Epithelial cell of prostate (primary cell): ENCODE measurements around the gene KATNBL1.
A peak's percentile ranks its signal among the peaks of the same experiment; 100 is the strongest.

ENCODE experiments used
- DNase-seq: peaks from one replicate; pipeline ENCODE4 v3.0.0-alpha.2; 2011; ENCODE audit warnings: low read depth, low spot score
- H3K27ac ChIP-seq: fragments of 450-650 bp; 2 replicates; pipeline ENCODE4 v1.5.1; 2017; ENCODE audit warnings: mild to moderate bottlenecking

KATNBL1 gene, protein sequence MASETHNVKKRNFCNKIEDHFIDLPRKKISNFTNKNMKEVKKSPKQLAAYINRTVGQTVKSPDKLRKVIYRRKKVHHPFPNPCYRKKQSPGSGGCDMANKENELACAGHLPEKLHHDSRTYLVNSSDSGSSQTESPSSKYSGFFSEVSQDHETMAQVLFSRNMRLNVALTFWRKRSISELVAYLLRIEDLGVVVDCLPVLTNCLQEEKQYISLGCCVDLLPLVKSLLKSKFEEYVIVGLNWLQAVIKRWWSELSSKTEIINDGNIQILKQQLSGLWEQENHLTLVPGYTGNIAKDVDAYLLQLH

DNA sequence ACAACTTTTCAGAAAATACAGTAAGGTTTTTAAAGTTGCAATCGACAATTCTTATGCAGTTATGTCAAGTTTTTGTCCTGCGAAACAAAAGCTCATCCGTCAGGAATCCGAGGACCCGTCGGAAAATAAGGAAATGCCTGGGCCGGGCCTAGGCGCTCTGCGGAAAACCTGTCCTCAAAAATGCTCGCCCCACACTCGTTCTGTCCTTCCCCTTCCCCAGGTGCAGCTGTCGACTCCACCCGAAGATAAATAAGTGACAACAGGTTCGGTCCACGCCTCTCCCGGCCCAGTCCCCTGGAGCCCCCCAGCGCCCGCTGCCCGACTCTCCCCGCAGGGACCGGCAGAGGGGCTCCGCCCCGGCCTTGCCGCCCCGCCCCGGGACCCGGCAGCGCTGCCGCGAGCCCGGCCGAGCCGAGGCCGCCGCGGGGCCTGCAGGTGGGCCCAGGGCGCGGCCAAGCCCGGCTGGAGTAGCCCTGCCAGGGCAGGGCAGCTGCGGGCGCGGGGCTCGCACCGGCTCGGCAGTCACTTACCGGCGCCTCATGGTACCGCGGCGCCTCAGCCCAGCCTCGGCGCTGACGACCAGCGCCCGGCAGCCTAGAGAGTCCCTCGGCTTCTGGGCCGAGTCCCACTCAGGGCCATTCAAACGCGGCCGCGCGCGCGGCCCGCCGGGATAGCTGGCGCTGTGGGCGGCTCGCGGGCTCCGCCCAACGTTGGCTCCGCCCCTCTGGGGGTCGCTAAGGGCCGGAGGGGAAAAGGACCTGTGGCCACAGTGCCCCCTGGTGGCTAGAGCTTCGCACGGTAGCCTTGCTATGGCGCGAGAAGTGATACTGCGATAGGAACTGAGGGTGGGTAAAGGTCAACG lies at the start of gene KATNBL1:
KATNBL1 (minus strand) TSS at position 676 of the 862 bp plus-strand sequence. CDS start 46,420 bp downstream, outside the sequence.
- H3K27ac ChIP-seq = peak within 1 kb of the TSS; percentile 90
- peak; percentile 44 for DNase-seq

DNA sequence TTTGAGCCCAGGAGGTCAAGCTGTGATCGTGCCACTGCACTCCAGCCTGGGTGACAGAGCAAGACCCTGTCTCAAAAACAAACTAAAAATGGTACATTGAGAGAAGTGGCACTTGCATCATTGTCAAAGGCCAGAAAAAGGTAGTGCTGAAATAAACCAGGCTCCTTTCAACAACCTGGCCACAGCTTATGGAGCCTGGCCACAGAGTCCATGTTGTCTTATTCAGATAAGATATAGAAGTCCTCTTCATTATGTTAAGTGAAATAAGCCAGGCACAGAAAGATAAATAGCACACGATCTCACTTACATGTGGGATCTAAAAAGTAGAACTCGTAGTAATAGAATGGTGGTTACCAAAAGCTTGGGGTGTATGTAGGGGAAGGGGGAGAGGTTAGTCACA lies 49.7 kb upstream of the KATNBL1 start:
- DNase-seq = no peak
- H3K27ac ChIP-seq = no peak overlapping the region

DNA sequence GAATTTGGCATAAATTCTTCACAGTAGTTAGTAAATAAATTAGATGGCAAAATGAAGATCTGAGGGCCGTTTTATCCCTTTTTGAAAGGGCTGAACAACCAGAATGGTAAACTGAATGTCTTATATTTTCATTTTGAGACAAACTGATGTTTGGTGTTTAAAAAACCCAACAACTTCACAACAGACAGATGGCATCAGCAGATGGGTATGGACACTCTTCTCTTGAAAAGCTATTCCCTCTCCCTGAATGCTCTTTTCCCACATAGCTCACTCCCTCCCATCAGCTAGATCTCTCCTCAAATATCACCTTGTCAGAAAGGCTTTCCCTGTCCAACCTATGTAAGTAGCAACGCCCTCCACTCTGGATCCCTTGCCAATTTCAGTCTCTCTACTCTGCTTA lies 48.3 kb upstream of the KATNBL1 start:
- no peak overlapping the region for H3K27ac ChIP-seq
- DNase-seq = no peak

DNA sequence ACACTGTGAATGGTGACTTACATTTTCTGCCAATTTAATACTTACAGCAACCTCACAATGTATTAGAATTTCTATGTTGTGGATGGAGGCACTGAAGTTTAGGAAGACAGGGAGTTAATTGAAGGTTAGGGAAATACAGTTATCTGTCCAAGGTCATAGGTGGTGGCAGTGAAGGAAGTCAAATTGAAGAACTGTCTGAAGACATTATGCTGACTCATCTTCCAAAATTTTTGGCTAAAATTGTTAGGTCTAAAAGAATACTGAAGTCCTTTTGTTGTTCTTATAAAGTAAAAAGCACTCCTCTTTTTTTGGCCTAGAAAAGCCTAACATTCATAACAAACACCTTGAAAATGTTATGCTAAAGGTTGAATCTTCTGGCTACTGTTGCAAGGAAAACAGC lies 42.6 kb upstream of the KATNBL1 start:
- no peak overlapping the region for H3K27ac ChIP-seq
- DNase-seq = no peak

DNA sequence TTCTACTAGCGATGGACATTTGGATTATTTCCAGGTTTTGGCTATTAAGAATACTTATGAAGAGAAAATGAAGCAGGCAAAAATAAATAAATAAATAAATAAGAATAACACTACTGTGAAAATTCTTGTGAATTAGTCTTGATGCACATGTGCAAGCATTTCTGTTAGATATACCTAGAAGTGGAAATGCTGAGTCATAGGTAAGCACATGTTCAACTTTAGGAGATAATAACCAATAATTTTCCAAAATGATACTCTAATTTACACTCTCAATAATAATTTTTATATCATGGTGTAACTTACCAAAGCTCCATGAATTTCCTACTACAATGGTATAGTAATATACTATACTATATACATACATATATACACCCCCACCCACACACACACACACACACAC lies 38.3 kb upstream of the KATNBL1 start:
- DNase-seq = no peak
- no peak overlapping the region for H3K27ac ChIP-seq

DNA sequence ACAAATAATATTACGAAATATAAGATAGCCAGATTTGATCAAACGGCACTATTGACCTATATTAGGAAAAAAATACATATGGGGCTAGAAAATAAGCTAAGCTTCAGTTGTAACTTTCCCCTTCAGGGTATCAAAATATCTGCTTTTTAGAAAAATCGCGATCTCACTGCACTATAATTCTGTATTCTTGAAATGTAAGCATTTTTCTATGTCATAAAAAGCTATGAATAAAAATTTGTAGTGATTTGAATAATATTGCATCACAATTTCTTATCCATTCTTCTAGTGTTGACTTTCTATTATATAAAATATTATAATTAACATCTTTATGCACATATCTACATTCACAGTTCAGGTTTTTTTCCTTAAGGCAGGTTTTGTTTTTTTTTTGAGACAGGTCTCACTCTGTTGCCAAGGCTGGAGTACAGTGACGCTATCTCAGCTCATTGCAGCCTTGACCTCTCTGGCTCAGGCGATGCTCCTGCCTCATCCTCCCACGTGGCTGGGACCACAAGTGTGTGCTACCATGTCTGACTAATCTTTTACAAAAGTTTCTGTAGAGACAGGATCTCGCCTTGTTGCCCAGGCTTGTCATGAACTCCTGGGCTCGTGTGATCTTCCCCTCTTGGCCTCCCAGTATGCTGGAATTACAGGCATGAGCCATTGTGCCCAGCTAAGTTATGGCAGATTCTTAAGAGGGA lies 36.5 kb upstream of the KATNBL1 start:
- peak; percentile 89 for DNase-seq
- H3K27ac ChIP-seq = peak overlapping the region; percentile 51

DNA sequence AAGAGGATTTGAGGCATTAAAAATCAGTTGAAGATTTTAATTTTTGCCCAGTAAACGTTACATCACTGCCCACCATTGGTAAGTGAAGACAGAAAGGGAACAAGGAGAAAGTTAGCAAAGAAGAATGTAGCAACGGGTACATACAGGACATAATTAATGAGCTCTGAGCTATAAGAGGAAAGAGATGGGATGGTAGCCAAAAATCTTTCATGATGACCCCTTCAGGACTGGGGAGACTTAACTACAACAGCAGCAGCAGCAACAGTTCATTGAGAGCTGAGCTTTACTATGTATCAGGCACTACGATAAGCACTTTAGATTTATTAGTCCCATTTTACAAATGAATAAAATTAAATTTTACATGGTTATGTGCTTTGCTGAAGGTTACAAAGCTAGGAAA lies 33.3 kb upstream of the KATNBL1 start:
- no peak overlapping the region for H3K27ac ChIP-seq
- no peak for DNase-seq

DNA sequence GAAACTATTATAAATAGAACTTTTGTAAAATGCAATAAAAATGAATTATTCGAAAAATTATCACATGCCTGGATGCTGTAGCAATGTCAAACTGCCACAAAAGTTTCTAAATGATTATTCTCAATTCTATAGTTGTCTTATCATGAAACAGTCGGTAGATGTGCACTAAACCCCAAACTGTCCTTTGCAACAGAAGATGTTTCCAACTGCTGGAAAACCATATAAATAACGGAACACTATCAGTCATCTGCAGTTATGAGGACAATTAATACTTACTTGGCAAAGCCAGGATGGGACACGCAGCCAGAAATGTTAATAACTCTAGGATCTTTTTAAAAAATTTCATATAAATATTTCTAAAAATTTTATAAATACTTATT lies 32.4 kb upstream of the KATNBL1 start:
- H3K27ac ChIP-seq = peak overlapping the region; percentile 99

DNA sequence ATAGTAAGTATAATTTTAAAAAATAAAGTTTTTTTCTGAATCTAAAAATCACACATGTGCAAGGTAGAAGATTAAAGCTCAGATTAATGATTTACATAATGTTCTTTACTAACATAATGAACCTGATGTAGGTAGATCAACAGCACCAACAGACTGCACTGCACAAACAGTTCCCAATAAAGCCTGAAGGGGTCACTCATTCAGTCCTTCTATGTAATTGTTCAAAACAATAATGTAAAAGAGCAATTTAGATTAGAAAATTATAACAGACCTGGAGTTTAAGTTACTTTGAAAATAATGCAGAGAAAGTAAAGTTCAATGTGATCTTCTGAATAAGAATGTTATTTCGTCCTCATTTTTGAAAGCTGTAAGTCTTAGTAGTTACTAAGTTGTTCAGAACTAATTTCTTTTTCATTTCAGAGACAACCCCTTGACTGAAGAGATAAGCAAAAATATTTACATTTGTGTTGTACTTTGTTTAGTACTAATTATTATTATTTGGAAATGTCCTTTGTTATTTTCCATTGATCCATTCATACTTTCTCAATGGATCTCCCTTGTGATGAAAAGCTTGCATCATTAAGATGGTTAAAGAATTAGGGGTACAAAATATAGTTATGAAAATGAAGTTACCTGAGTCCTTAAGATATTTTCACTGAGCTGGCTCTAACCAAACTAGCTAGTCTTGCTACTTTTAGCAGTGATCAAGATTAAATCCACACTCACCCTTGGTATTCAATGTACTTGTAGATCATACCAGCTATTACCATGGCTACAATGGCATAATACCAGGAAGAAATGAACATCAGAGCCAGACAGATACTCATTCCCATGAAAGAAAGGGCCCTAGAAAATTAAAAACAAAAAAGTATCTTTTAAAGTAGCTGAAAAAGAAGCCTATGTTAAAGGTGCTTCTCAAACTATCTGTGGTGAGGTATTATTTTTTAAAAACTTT lies 31.8 kb upstream of the KATNBL1 start:
- peak overlapping the region; percentile 99 for H3K27ac ChIP-seq
- peak; percentile 52 for DNase-seq

More for the DNA sequence above, 32.4 kb upstream of the KATNBL1 start:
- no peak for DNase-seq

DNA sequence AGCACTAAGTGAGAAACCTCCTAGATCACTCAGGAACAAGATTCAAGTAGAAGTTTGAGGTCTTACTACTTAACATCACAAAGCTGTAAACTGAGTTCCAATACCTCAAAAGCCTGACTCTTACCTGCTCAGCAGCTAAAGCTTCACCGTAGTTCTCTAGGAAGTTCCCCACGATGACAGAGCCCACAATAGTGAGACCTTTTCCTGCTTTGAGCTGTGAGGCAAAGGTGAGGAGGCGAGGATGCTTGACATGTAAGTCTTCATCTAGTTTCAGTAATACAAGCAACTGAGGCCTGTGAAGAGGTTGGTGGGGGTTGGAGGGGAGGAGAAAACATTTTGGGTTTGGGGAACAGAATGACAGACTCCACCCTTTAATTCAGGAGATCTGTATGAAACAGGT lies 30.6 kb upstream of the KATNBL1 start:
- DNase-seq = no peak
- H3K27ac ChIP-seq = peak overlapping the region; percentile 99

DNA sequence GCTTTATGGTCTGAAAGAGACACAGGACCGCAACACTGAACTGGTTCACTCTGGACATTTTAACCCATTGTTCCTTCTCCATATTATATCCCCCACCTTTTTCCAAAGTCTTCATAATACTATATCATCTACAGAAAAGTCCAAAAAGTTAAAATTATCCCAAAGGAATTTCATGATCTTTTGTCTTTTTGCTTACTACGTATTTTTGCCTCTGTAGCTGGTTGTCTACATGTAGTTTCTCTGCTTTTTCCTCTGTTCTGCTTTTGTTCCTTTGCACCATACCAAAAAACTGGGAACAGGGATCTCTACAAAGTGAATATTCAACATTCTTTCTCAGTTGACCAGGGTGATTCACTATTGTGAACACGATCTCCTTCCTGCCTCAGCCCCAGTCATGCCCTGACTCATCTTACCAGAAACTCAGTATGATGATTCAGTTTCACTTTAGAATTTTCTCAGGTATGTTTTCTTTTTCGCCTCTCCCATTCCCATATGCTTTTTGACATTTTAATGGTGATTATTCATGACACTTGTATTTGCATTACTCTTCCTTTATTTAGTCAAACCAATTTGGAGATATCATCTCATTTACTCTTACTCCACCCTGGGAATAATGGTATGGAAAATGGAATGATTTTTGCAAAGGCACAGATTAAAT lies 29.4 kb upstream of the KATNBL1 start:
- peak overlapping the region; percentile 99 for H3K27ac ChIP-seq
- DNase-seq = peak; percentile 96

DNA sequence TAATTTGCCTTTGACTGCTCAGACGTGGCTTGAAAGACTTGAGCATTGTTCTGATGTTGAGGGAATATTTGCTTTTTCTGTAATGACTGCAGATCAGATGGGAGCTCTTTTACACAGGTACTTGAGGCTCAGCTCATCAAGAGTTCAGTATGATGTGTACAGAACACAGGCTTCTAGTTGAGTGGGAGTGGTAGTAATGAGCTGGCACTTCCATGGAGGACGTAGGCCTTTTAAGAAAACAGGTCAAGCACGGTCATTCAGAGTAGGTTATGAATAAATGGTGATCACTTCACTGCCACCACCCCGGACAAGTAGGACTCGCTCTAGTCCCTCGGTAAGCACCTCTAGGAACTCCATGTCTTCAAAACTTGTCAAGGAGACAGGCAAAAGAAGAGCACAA lies 23.7 kb upstream of the KATNBL1 start:
- no peak for DNase-seq
- peak overlapping the region; percentile 26 for H3K27ac ChIP-seq

DNA sequence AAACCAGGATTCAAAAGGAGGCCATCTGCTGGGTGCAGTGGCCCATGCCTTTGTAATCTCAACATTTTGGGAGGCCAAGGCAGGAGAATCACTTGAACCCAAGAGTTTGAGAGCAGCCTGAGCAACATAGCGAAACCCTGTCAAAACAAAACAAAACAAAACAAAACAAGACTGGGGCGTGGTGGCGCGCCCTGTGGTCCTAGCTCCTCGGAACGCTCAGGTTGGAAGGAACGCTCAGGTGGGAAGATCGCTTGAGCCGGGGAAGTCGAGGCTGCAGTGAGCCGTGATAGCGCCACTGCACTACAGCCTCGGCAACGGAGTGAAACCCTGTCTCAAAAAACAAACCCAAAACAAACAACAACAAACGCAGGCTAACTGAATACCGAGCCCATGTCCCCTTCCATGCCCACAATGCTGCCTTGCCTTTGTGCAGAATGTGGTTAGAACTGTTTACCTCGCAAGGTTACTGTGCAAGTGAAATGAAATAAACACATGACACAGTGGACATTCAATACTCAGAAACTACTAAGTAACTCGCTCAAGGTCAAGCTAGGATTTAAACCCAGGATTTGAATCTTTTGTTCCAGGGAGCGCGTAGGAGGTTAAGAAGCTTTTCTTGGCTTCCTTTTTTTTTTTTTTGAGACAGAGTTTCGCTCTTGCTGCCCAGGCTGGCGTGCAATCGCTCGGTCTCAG lies 14.2 kb upstream of the KATNBL1 start:
- DNase-seq = no peak
- peak overlapping the region; percentile 92 for H3K27ac ChIP-seq

DNA sequence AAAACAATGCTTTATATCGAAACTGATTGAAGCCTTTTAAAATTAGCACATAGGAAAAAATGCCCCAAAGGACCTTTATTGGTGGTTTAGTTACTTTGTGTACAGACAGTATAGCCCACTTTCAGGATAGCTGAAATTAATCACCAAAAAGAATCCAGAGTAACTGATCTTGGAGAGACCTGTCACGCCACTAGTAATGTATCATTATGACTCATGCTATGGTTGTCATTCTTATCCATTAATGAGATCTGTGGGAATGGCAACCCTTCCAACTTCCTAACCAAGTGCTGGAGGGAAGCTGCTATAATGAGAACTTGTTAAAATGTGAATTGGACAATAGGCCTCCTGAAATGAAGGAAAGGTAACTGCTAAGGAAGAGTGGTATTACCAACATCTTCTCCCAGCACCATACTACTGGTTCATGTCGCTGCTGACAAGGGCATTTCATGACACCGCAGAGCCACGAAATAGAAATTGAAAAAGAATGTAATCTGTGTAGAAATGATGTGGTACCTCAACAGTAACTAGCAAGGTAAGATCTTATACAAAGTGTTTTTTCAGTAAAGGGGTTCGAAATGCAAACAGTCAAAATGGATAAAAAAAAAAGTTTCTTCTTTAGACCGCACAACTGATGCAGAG lies 7.8 kb upstream of the KATNBL1 start:
- peak overlapping the region; percentile 58 for H3K27ac ChIP-seq
- peak; percentile 62 for DNase-seq

DNA sequence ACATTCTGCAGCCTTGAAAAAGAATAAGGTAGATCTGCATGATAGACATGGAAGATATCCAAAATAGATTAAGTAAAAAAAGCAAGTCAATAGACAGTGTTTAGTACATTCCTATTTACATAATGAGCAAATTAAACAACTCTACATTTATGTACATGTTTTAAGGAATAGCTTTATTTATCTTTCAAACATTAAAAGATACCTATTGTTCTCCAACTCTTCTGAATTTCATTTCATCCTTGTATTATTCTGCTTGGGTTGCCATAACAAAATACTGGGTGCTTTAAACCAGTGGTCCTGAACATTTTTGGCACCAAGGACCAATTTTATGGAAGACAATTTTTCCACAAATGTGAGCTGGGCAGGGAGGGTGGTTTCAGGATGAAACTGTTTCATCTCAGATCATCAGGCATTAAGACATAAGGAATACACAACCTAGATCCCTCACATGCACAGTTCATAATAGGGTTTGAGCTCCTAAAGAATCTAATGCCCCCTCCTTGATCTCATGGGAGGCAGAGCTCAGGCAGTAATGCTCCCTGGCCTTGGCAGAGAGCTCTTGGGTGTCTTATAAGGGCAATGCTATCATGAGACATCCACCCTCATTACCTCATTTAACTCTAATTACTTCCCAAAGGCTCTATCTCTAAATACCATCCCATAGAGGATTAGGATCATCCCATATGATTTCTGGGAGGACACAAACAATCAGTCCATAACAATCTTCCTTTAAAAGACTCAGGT lies 6.8 kb upstream of the KATNBL1 start:
- peak overlapping the region; percentile 58 for H3K27ac ChIP-seq
- no peak for DNase-seq

DNA sequence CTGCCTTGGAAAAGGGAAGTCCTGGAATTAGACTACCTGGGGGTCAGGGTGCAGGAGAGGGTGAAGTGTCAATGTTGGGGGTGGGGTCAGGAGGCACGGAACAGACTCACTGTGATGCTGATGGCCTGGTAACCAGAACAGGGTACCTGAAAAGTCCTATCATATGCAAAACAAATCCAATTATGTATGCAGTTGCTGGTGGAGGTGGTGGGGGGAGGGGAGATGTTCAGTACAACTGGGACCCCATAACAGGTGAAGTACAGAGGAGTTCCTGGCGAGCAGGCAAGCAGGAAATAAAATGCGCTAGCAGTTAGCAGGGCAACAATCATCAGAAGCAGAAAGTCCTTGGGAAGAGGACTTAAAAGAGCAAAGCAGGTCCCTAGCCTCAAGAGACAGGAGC lies 4.2 kb upstream of the KATNBL1 start:
- no peak for DNase-seq
- H3K27ac ChIP-seq = no peak overlapping the region

DNA sequence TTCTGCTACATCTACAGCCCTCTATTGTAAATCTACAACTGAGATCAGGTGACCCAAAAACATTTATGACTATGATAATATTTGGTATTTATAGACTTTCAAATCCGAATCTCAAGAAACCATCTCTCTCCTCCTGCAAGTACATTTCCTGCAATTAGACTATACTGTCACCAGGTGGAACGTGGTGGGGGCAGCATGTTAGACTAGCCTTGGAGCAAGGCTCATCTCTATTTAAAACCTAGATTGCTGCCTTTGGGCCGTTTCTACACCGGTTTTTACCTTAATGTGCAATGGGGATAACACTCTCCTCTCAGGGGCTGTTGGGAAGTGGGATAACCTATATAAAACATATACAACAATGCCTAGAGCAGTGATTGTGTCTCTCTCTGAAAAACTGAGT lies 3.8 kb upstream of the KATNBL1 start:
- H3K27ac ChIP-seq = no peak overlapping the region
- no peak for DNase-seq

DNA sequence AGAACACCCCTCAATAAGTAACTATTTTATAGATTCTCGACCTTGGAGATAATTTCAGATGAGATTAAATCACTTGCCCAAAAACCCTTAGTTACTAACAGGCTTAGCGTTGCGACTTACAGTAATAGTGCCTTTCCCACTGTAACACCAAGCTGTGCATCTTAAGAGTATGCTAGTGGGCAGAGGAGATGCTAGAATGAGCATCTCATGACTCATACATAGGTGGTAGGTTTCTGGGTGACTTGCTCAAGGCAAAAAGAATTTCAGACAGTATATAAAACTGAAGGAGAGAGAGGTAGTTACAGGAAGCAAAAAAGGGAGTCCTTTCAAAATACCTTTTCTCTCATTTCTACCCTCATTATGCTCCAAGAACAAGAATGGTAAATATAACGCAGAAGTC lies 3.9 kb downstream of the KATNBL1 start:
- H3K27ac ChIP-seq = peak overlapping the region; percentile 16
- no peak for DNase-seq
